Upper lobe of left lung (tissue), 4 donors: Measurements from ENCODE around the gene ACTL8.

Experiments used
- POLR2A ChIP-seq, 4 donors: fragments of 450-650 bp; IDR thresholded peaks; one replicate each; pipeline ENCODE4 v1.5.1; 2016 to 2017; ENCODE audit warnings: antibody characterized with exemption in 4 of 4, mild to moderate bottlenecking in 2 of 4
- POLR2AphosphoS5 ChIP-seq, 2 donors: sonication (generic); formaldehyde crosslinking; IDR thresholded peaks; one replicate each; pipeline ENCODE4 v1.5.1; 2017; ENCODE audit warnings: antibody characterized with exemption in 2 of 2
- TF ChIP-seq, protein P1 (sequence below), 6 experiments: fragments of 450-650 bp in 4 of 6; fragments of 200-600 bp in 2 of 6; sonication (generic) in 2 of 6; IDR thresholded peaks; one replicate each; pipeline ENCODE4 v1.5.1; 2016 to 2019; ENCODE audit warnings: antibody characterized with exemption in 6 of 6

- no peak for TF ChIP-seq POLR2AphosphoS5 (IDR thresholded peaks at IDR 0.05)
- TF ChIP-seq, protein P1, sequence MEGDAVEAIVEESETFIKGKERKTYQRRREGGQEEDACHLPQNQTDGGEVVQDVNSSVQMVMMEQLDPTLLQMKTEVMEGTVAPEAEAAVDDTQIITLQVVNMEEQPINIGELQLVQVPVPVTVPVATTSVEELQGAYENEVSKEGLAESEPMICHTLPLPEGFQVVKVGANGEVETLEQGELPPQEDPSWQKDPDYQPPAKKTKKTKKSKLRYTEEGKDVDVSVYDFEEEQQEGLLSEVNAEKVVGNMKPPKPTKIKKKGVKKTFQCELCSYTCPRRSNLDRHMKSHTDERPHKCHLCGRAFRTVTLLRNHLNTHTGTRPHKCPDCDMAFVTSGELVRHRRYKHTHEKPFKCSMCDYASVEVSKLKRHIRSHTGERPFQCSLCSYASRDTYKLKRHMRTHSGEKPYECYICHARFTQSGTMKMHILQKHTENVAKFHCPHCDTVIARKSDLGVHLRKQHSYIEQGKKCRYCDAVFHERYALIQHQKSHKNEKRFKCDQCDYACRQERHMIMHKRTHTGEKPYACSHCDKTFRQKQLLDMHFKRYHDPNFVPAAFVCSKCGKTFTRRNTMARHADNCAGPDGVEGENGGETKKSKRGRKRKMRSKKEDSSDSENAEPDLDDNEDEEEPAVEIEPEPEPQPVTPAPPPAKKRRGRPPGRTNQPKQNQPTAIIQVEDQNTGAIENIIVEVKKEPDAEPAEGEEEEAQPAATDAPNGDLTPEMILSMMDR (IDR thresholded peaks at IDR 0.05): no peak
- TF ChIP-seq POLR2A (IDR thresholded peaks at IDR 0.05): no peak
These were observed 76.5 kb downstream of the ACTL8 start for GRCh38 chr1:17831597-17831996.
